K562 (cell line): ENCODE results near the gene ANHX. TPM values are rescaled to one million over a fixed set of nuclear protein-coding genes. Genes with fewer than 3 reads are reported as not detected.

Experiments
- ATAC-seq: fragments of 200-7000 bp; cut with Tn5 transposase; 3 replicates; pipeline ENCODE4 v1.9.1; 2020; ENCODE audit warnings: moderate library complexity
- BruUV-seq: library from RNA; stranded (reverse); fragments of 400-500 nt; replicated peaks from 2 replicates; lab custom pipeline; 2021; lab: Mats Ljungman, UMichigan
- CTCF ChIA-PET: fragments of 300-600 bp; formaldehyde crosslinking; extraction: SDS; loops from one replicate; lab custom pipeline; 2021; ENCODE audit warnings: low intra/inter-chr PET ratio; lab: Yijun Ruan, JAX
- POLR2A ChIA-PET: fragments of 300-600, 350-650 bp; sonication (Branson Sonifier 250); formaldehyde crosslinking; extraction: SDS; loops from one replicate; lab custom pipeline; 2021; ENCODE audit warnings: antibody characterized with exemption, inconsistent platforms; lab: Yijun Ruan, JAX
- DNase-seq, 4 experiments: peaks; one replicate each; pipeline versions ENCODE4 v3.0.0 to v3.0.0-alpha.2; 2011 to 2018; ENCODE audit warnings: low spot score in 3 of 4, mixed read lengths in 3 of 4; ENCODE audit errors: extremely low read depth in 1 of 4
- FAIRE-seq: peaks from 2 replicates; lab custom pipeline; 2011; peaks lifted over from hg19 to GRCh38; lab: Jason Lieb, UNC
- H2AFZ ChIP-seq: 2 replicates; pipeline ENCODE4 v1.6.0; 2011; ENCODE audit warnings: low read depth, low read length, control low read depth, inconsistent platforms
- H3K27ac ChIP-seq: fragments of 200-600 bp; 3 replicates; pipeline ENCODE4 v1.8.0; 2011; ENCODE audit warnings: low read depth, mild to moderate bottlenecking, control low read depth, inconsistent platforms, low read length, moderate library complexity, mixed read lengths; ENCODE audit errors: extremely low read depth
- H3K27me3 ChIP-seq, 2 experiments: fragments of 300-600 bp in 1 of 2; 2 replicates in 1 of 2; 3 replicates in 1 of 2; pipeline versions ENCODE4 v1.6.0 to v1.8.0; 2011; ENCODE audit warnings: inconsistent platforms in 2 of 2, low read length in 2 of 2, mild to moderate bottlenecking in 1 of 2, mixed read lengths in 1 of 2, moderate library complexity in 1 of 2; ENCODE audit not compliant: control insufficient read depth in 2 of 2, insufficient read depth in 2 of 2
- H3K36me3 ChIP-seq: fragments of 300-600 bp; 3 replicates; pipeline ENCODE4 v1.8.0; 2011; ENCODE audit warnings: mild to moderate bottlenecking, low read length, inconsistent platforms; ENCODE audit not compliant: control insufficient read depth, insufficient read depth
- H3K4me1 ChIP-seq, 2 experiments: fragments of 200-600 bp in 1 of 2; replicated peaks in 1 of 2; 2 replicates in 1 of 2; 3 replicates in 1 of 2; pipeline versions ENCODE4 v1.5.1 to v1.8.0; 2011; ENCODE audit warnings: inconsistent platforms in 2 of 2, low read length in 2 of 2, mild to moderate bottlenecking in 1 of 2, mixed read lengths in 1 of 2, moderate library complexity in 1 of 2; ENCODE audit not compliant: control insufficient read depth in 2 of 2, insufficient read depth in 2 of 2
- H3K4me2 ChIP-seq: 2 replicates; pipeline ENCODE4 v1.6.1; 2011; ENCODE audit warnings: low read length, control low read depth, inconsistent platforms, mixed read lengths; ENCODE audit not compliant: insufficient read depth
- H3K4me3 ChIP-seq: fragments of 200-600 bp; sonication (generic), shearing (Covaris generic); 2 replicates; pipeline ENCODE4 v1.5.1; 2016; ENCODE audit warnings: control low read depth, inconsistent platforms
- H3K79me2 ChIP-seq: fragments of 200-600 bp; 3 replicates; pipeline ENCODE4 v1.8.0; 2011; ENCODE audit warnings: low read length, inconsistent platforms; ENCODE audit not compliant: control insufficient read depth, insufficient read depth
- H3K9ac ChIP-seq, 2 experiments: 2 replicates each; pipeline versions ENCODE4 v1.6.0 to v1.6.1; 2011; ENCODE audit warnings: low read depth in 2 of 2, low read length in 2 of 2, control low read depth in 1 of 2, inconsistent platforms in 1 of 2, mild to moderate bottlenecking in 1 of 2, mixed read lengths in 1 of 2; ENCODE audit not compliant: insufficient read depth in 1 of 2
- H3K9me1 ChIP-seq: one replicate; pipeline ENCODE4 v1.6.0; 2011; ENCODE audit warnings: inconsistent platforms, mild to moderate bottlenecking, low read length, moderate library complexity; ENCODE audit not compliant: control insufficient read depth, insufficient read depth
- H3K9me3 ChIP-seq: replicated peaks from 2 replicates; pipeline ENCODE4 v1.5.1; 2011; ENCODE audit warnings: low read depth, low read length, inconsistent platforms; ENCODE audit not compliant: control insufficient read depth, insufficient read depth
- H4K20me1 ChIP-seq: replicated peaks from 2 replicates; pipeline ENCODE4 v1.6.1; 2011; ENCODE audit warnings: low read length, inconsistent platforms, mixed read lengths; ENCODE audit not compliant: control insufficient read depth, insufficient read depth
- ARHGAP35 ChIP-seq: fragments of 450-650 bp; IDR thresholded peaks from 2 replicates; pipeline ENCODE4 v1.6.1; 2018; ENCODE audit not compliant: partially characterized antibody
- ATF2 ChIP-seq: sonication (generic); formaldehyde crosslinking; IDR thresholded peaks from 2 replicates; pipeline ENCODE4 v1.8.1; 2022; ENCODE audit warnings: missing genetic modification reagents
- ATF3 ChIP-seq, 2 experiments: fragments of 450-650 bp in 1 of 2; sonication (generic) in 1 of 2; formaldehyde crosslinking in 1 of 2; IDR thresholded peaks in 1 of 2; conservative IDR thresholded peaks in 1 of 2; 2 replicates each; pipeline versions ENCODE4 v1.6.1 to v1.8.1; 2016 to 2023; ENCODE audit warnings: mild to moderate bottlenecking in 2 of 2, moderate library complexity in 2 of 2, inconsistent platforms in 1 of 2, missing genetic modification reagents in 1 of 2
- CBX3 ChIP-seq, 2 experiments: IDR thresholded peaks; 1 replicate in 1 of 2; 2 replicates in 1 of 2; pipeline ENCODE4 v1.6.1; 2012; ENCODE audit warnings: inconsistent platforms in 2 of 2, low read length in 2 of 2, borderline replicate concordance in 1 of 2, control low read depth in 1 of 2
- CHAMP1 ChIP-seq: fragments of 450-650 bp; IDR thresholded peaks from 2 replicates; pipeline ENCODE4 v1.6.1; 2016; ENCODE audit warnings: mild to moderate bottlenecking
- FIP1L1 ChIP-seq: fragments of 200-400 bp; formaldehyde crosslinking; IDR thresholded peaks from 2 replicates; pipeline ENCODE4 v1.6.1; 2018; ENCODE audit warnings: mild to moderate bottlenecking, low read depth, low read length; ENCODE audit not compliant: poor library complexity, severe bottlenecking
- HIVEP1 ChIP-seq: fragments of 250-450 bp; sonication (Bioruptor Pico); IDR thresholded peaks from 2 replicates; pipeline ENCODE4 v1.4.0; 2020; ENCODE audit warnings: mild to moderate bottlenecking
- IRF1 ChIP-seq: sonication (generic); formaldehyde crosslinking; IDR thresholded peaks from 2 replicates; pipeline ENCODE4 v1.8.0; 2022; ENCODE audit warnings: missing genetic modification reagents, mild to moderate bottlenecking, borderline replicate concordance
- MCM3 ChIP-seq: fragments of 450-650 bp; IDR thresholded peaks from 2 replicates; pipeline ENCODE4 v1.6.1; 2016
- NR0B1 ChIP-seq: fragments of 450-650 bp; IDR thresholded peaks from one replicate; pipeline ENCODE4 v1.6.1; 2018; ENCODE audit warnings: mild to moderate bottlenecking, moderate library complexity; ENCODE audit not compliant: partially characterized antibody
- ZNF280A ChIP-seq: fragments of 450-650 bp; IDR thresholded peaks from 2 replicates; pipeline ENCODE4 v1.6.1; 2018; ENCODE audit warnings: mild to moderate bottlenecking, low read depth; ENCODE audit not compliant: partially characterized antibody
- ZNF408 ChIP-seq: fragments of 250-450 bp; sonication (Bioruptor Pico); IDR thresholded peaks from 2 replicates; pipeline ENCODE4 v1.4.0; 2020; ENCODE audit warnings: low read depth, mild to moderate bottlenecking, moderate library complexity
- WGBS: fragments of 100-300 bp; shearing (Covaris generic); methylation state at CpG from one replicate; pipeline ENCODE4 v1.1.6; 2016; ENCODE audit warnings: low coverage, mixed read lengths; ENCODE audit not compliant: insufficient coverage; ENCODE audit errors: missing lambda C conversion rate; 5-methylcytosine and 5-hydroxymethylcytosine counted together
- in situ Hi-C: fragments of 300-500 bp; cut with MboI; formaldehyde crosslinking; loops from 4 replicates; pipeline ENCODE4 v1.15.0; 2018; ENCODE audit warnings: inconsistent platforms, mixed read lengths
- intact Hi-C: fragments of 100-400 bp; cut with micrococcal nuclease; formaldehyde crosslinking; loops from 2 replicates; pipeline ENCODE4 v1.14.2; 2022
- polyA plus RNA-seq, 8 experiments: library from polyadenylated mRNA; depleted of rRNA in 4 of 8; stranded (reverse) in 5 of 8; unstranded in 3 of 8; fragments of >200 nt; fragmentation: Nextera tagmentation in 2 of 8; fragmentation: Illumina TruSeq in 1 of 8; extraction: Ambion mirVana in 2 of 8; extraction: Trizol in 1 of 8; gene quantifications; 2 replicates each; pipeline versions ENCODE4 v1.2.1 to v1.2.3, GENCODE V29; 2011 to 2014; ENCODE audit warnings: inconsistent platforms in 1 of 8, missing spikeins in 1 of 8
- total RNA-seq, 7 experiments: library from RNA; depleted of rRNA in 6 of 7; stranded (reverse); fragments of >200 nt in 6 of 7; fragmentation: Illumina TruSeq in 2 of 7; extraction: Trizol in 2 of 7; gene quantifications; 2 replicates each; pipeline versions ENCODE4 v1.2.1 to v1.2.3, GENCODE V29; 2011 to 2021; ENCODE audit warnings: low replicate concordance in 1 of 7

The ANHX gene
- total and polyA plus RNA-seq, 9 of the 15 experiments (the other 6 are each of a cell fraction or from before 2014, with no cell fraction given): not detected

- TF ChIP-seq CHAMP1 (no peak), ARHGAP35 (no peak), HIVEP1 (CRISPR knock-in tag) (no peak), FIP1L1 (no peak), ATF3 (IDR thresholded peaks at IDR 0.05) (no peak), ATF3 (CRISPR knock-in tag; conservative IDR thresholded peaks at IDR 0.05) (no peak), IRF1 (no peak)
Measured at GRCh38 chr12:133206390-133206789, 29.3 kb downstream of the ANHX start (continued).

- Histone ChIP-seq H3K27me3 (no peaks in the 10 kb centered on the region), H3K4me2 (no peak overlapping the region), H3K9ac (no peak overlapping the region), H2AFZ (no peak overlapping the region), H3K27ac (no peak overlapping the region), H3K9me1 (no peaks in the 10 kb centered on the region), H3K9me3 (peaks cover 45% of the 10 kb centered on the region), H3K36me3 (peaks cover 23% of the 10 kb centered on the region), H3K4me3 (no peak overlapping the region), H3K79me2 (no peaks in the 10 kb centered on the region), H3K4me1 (no peaks in the 10 kb centered on the region), H4K20me1 (no peaks in the 10 kb centered on the region)
- WGBS: 46% methylated on average over 1 of the region's 1 CpG
- ATAC-seq (no peak), DNase-seq (no peak), FAIRE-seq (no peak)
- intact Hi-C loops (no loop called here), in situ Hi-C loops (no loop called here)
- no TSS peak for BruUV-seq
- POLR2A ChIA-PET: no interaction called here
- CTCF ChIA-PET: no interaction called here
- TF ChIP-seq ATF2 (CRISPR knock-in tag): no peak
- TF ChIP-seq NR0B1: no peak
- no peak for TF ChIP-seq MCM3
- TF ChIP-seq CBX3 (IDR thresholded peaks at IDR 0.05; ENCODE audit: borderline replicate concordance in 1 of 2, low read length in 2 of 2): peak in 1 of 2 experiments; percentile 77; a peak in 1 of 3 replicates
- no peak for TF ChIP-seq ZNF408 (CRISPR knock-in tag)
- TF ChIP-seq ZNF280A: peak; percentile 5
Measured at GRCh38 chr12:133204264-133204603, 31.4 kb downstream of the ANHX start.
